ENCODE measurements around the gene ANKRD30B. TPM values are rescaled to one million over a fixed set of nuclear protein-coding genes. Genes with fewer than 3 reads are reported as not detected.
"Not testable (repeated sequence)": the region's sequence is repeated elsewhere in the genome, so short reads cannot be mapped to it uniquely, and the experiment has no call there.

The ANKRD30B gene
- total RNA-seq, 2 donors from 2014 or later, result 0.60 TPM; not detected in 1

DNA sequence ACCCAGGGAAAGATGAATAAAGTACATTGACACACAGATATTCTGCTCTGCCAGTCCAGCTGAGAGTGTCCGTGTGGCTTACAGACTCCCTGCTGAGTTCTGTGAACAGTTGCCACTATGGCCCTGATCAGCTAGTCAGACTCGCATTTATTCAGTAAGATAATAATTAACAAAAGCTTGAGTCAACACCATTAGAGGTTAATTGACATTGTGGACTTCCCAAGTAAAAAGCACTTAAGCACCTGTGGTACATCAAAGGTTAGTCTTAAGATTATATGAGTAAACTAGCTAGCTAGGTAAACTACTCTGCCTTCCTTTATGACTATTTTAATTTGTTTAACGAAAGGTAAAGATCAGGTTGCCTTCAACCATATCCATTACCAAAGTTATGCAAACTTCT is 33.7 kb downstream of the ANKRD30B start:
- Mint-ChIP-seq H3K27ac (no peak overlapping the region), H3K4me3 (no peak overlapping the region), H3K9me3 (peaks cover 74% of the 10 kb centered on the region), H3K36me3 (ENCODE audit: low read depth) (no peaks in the 10 kb centered on the region), H3K27me3 (ENCODE audit: insufficient read depth) (no peaks in the 10 kb centered on the region), H3K4me1 (no peaks in the 10 kb centered on the region)
- H3K27ac ChIP-seq (ENCODE audit: low read depth, low read length), result no peak overlapping the region
- H3K27me3 ChIP-seq (ENCODE audit: control insufficient read depth, insufficient read depth, low read length, poor library complexity, severe bottlenecking), result no peaks in the 10 kb centered on the region
- no peak for DNase-seq
- no peaks in the 10 kb centered on the region for H3K36me3 ChIP-seq (ENCODE audit: control insufficient read depth, insufficient read depth, low read length)
- H3K4me3 ChIP-seq (ENCODE audit: low read length), result no peak overlapping the region
- 82 to 100% methylated on average over 1 to 3 of the region's 3 CpGs for WGBS, 2 experiments (ENCODE audit: insufficient coverage in 1 of 2, insufficient read length in 1 of 2)
- H3K9ac ChIP-seq (ENCODE audit: extremely low read depth, low read length, poor library complexity, severe bottlenecking), result no peak overlapping the region
- no peaks in the 10 kb centered on the region for H3K4me1 ChIP-seq (ENCODE audit: control insufficient read depth, insufficient read depth, low read length)
- TF ChIP-seq, protein P1, sequence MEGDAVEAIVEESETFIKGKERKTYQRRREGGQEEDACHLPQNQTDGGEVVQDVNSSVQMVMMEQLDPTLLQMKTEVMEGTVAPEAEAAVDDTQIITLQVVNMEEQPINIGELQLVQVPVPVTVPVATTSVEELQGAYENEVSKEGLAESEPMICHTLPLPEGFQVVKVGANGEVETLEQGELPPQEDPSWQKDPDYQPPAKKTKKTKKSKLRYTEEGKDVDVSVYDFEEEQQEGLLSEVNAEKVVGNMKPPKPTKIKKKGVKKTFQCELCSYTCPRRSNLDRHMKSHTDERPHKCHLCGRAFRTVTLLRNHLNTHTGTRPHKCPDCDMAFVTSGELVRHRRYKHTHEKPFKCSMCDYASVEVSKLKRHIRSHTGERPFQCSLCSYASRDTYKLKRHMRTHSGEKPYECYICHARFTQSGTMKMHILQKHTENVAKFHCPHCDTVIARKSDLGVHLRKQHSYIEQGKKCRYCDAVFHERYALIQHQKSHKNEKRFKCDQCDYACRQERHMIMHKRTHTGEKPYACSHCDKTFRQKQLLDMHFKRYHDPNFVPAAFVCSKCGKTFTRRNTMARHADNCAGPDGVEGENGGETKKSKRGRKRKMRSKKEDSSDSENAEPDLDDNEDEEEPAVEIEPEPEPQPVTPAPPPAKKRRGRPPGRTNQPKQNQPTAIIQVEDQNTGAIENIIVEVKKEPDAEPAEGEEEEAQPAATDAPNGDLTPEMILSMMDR (conservative IDR thresholded peaks at IDR 0.05), result no peak
- peaks cover 78% of the 10 kb centered on the region for H3K9me3 ChIP-seq (ENCODE audit: control insufficient read depth, low read length)

DNA sequence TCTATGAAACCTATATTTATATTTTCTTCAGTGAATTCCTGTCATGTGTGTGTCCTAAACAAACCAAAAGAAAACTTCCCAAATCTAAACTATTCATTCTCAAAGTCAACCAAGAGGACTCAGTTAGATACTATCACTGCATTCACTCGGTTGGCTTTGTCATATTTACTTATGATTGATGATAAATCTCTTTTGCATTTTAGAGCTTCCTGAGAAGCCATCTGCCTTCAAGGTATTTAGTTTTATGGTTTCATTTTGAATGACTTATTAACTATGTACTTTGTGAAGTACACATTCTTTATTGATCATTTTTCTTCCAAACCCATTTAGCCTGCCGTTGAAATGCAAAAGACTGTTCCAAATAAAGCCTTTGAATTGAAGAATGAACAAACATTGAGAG is 36.2 kb downstream of the ANKRD30B start:
- Mint-ChIP-seq H3K9me3 (peaks cover 68% of the 10 kb centered on the region), H3K4me1 (no peaks in the 10 kb centered on the region), H3K36me3 (ENCODE audit: low read depth) (no peaks in the 10 kb centered on the region), H3K27me3 (ENCODE audit: insufficient read depth) (no peaks in the 10 kb centered on the region), H3K27ac (no peak overlapping the region), H3K4me3 (no peak overlapping the region)
- H3K9me3 ChIP-seq (ENCODE audit: control insufficient read depth, low read length), result peaks cover 76% of the 10 kb centered on the region
- H3K27me3 ChIP-seq (ENCODE audit: control insufficient read depth, insufficient read depth, low read length, poor library complexity, severe bottlenecking), result no peaks in the 10 kb centered on the region
- no peaks in the 10 kb centered on the region for H3K4me1 ChIP-seq (ENCODE audit: control insufficient read depth, insufficient read depth, low read length)
- no peaks in the 10 kb centered on the region for H3K36me3 ChIP-seq (ENCODE audit: control insufficient read depth, insufficient read depth, low read length)
- H3K4me3 ChIP-seq (ENCODE audit: low read length), result no peak overlapping the region
- TF ChIP-seq, protein P1 (conservative IDR thresholded peaks at IDR 0.05), result no peak
- 87% methylated on average over 2 of the region's 2 CpGs; no CpG with 5 or more reads in 1 of the 2 experiments for WGBS, 2 experiments (ENCODE audit: insufficient coverage in 1 of 2, insufficient read length in 1 of 2)
- no peak overlapping the region for H3K9ac ChIP-seq (ENCODE audit: extremely low read depth, low read length, poor library complexity, severe bottlenecking)
- DNase-seq, result no peak
- no peak overlapping the region for H3K27ac ChIP-seq (ENCODE audit: low read depth, low read length)

DNA sequence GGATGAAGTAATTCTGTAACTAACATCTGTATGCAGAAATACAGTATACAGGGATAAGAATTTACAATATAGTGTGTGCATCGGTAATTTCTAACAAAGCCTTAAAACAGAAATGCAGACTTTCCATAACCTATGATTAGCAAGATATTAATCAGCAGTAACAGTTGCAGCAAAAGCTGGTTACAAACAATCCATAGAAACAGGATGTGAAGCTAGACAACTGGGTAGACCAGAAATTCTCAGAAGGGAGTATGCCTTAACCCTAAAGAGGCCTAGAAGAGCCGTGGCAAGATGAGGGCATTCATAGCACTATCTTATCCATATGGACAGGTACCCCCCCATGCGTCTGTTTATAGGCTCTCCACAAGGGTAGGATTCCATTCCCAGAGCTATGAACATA is 48.9 kb downstream of the ANKRD30B start:
- not testable (repeated sequence) for H3K9ac ChIP-seq (ENCODE audit: extremely low read depth, low read length, poor library complexity, severe bottlenecking); H3K4me3 Mint-ChIP-seq; DNase-seq; H3K36me3 ChIP-seq (ENCODE audit: control insufficient read depth, insufficient read depth, low read length); H3K27me3 ChIP-seq (ENCODE audit: control insufficient read depth, insufficient read depth, low read length, poor library complexity, severe bottlenecking); H3K4me3 ChIP-seq (ENCODE audit: low read length); H3K27me3 Mint-ChIP-seq (ENCODE audit: insufficient read depth); H3K4me1 ChIP-seq (ENCODE audit: control insufficient read depth, insufficient read depth, low read length); H3K36me3 Mint-ChIP-seq (ENCODE audit: low read depth); H3K27ac Mint-ChIP-seq; H3K4me1 Mint-ChIP-seq; H3K27ac ChIP-seq (ENCODE audit: low read depth, low read length)
- WGBS, 2 experiments (ENCODE audit: insufficient coverage in 1 of 2, insufficient read length in 1 of 2), result 72 to 100% methylated on average over 1 to 2 of the region's 3 CpGs
- peaks cover 34% of the 10 kb centered on the region for H3K9me3 ChIP-seq (ENCODE audit: control insufficient read depth, low read length)
- H3K9me3 Mint-ChIP-seq, result peaks cover 54% of the 10 kb centered on the region

DNA sequence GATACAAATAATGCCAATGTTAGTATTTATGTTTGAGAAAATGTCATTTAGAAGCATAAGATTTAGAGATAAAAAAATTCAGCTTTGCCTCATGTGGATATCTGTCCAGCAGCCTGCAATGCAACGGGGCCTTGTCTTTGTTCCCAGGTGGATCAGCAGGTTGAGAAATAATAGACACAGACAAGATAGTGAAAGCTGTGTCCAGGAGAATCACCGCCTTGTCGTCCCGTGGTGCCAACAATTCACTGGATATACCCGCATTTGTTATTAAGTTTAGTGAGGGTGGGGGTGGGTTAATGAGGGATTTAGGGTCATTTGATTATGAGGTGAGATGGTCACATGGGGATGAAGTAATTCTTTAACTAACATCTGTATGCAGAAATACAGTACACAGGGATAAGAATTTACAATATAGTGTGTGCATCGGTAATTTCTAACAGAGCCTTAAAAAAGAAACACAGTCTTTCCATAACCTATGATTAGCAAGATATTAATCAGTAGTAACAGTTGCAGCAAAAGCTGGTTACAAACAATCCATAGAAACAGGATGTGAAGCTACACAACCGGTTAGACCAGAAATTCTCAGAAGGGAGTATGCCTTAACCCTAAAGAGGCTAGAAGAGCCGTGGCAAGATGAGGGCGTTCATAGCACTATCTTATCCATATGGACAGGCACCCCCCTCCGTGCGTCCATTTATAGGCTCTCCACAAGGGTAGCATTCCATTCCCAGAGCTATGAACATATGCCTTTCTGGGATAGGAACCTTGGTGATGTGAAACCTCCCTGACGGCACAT is 50.2 kb downstream of the ANKRD30B start:
- H3K4me3 Mint-ChIP-seq; DNase-seq; H3K36me3 Mint-ChIP-seq (ENCODE audit: low read depth); H3K4me1 Mint-ChIP-seq; H3K9ac ChIP-seq (ENCODE audit: extremely low read depth, low read length, poor library complexity, severe bottlenecking); H3K27ac Mint-ChIP-seq; H3K27me3 Mint-ChIP-seq (ENCODE audit: insufficient read depth); H3K4me1 ChIP-seq (ENCODE audit: control insufficient read depth, insufficient read depth, low read length); H3K36me3 ChIP-seq (ENCODE audit: control insufficient read depth, insufficient read depth, low read length); H3K27ac ChIP-seq (ENCODE audit: low read depth, low read length); H3K27me3 ChIP-seq (ENCODE audit: control insufficient read depth, insufficient read depth, low read length, poor library complexity, severe bottlenecking); H3K4me3 ChIP-seq (ENCODE audit: low read length): not testable (repeated sequence)
- peaks cover 44% of the 10 kb centered on the region for H3K9me3 Mint-ChIP-seq
- peaks cover 34% of the 10 kb centered on the region for H3K9me3 ChIP-seq (ENCODE audit: control insufficient read depth, low read length)
- 81 to 87% methylated on average over 6 to 11 of the region's 12 CpGs for WGBS, 2 experiments (ENCODE audit: insufficient coverage in 1 of 2, insufficient read length in 1 of 2)

GRCh38 chr18:14811081-14811480 is 63.1 kb downstream of the ANKRD30B start:
- not testable (repeated sequence) for H3K4me1 ChIP-seq (ENCODE audit: control insufficient read depth, insufficient read depth, low read length); H3K27me3 ChIP-seq (ENCODE audit: control insufficient read depth, insufficient read depth, low read length, poor library complexity, severe bottlenecking); H3K4me3 Mint-ChIP-seq; H3K27me3 Mint-ChIP-seq (ENCODE audit: insufficient read depth); H3K27ac ChIP-seq (ENCODE audit: low read depth, low read length); H3K36me3 ChIP-seq (ENCODE audit: control insufficient read depth, insufficient read depth, low read length); H3K36me3 Mint-ChIP-seq (ENCODE audit: low read depth); H3K4me1 Mint-ChIP-seq; H3K9me3 ChIP-seq (ENCODE audit: control insufficient read depth, low read length); H3K4me3 ChIP-seq (ENCODE audit: low read length); DNase-seq; H3K9ac ChIP-seq (ENCODE audit: extremely low read depth, low read length, poor library complexity, severe bottlenecking); H3K27ac Mint-ChIP-seq
- H3K9me3 Mint-ChIP-seq, result peaks cover 32% of the 10 kb centered on the region
- 89% methylated on average over 8 of the region's 13 CpGs; no CpG with 5 or more reads in 1 of the 2 experiments for WGBS, 2 experiments (ENCODE audit: insufficient coverage in 1 of 2, insufficient read length in 1 of 2)

Data from endodermal cell (in vitro differentiated cells).